ACC112 (cell line): Measurements from ENCODE around the gene GNG14.

Source experiments
- H2AFZ ChIP-seq: fragments of 200-600 bp; sonication (generic); one replicate; pipeline ENCODE4 v1.6.0; 2017; ENCODE audit warnings: antibody characterized with exemption, low read length; ENCODE audit not compliant: unreplicated experiment
- H3K27ac ChIP-seq: fragments of 200-600 bp; sonication (generic); 2 replicates; pipeline ENCODE4 v1.5.1; 2014; ENCODE audit warnings: low read depth, mild to moderate bottlenecking, antibody characterized with exemption, low read length, moderate library complexity
- H3K27me3 ChIP-seq: fragments of 200-600 bp; sonication (generic); 2 replicates; pipeline ENCODE4 v1.6.1; 2014; ENCODE audit warnings: mild to moderate bottlenecking, antibody characterized with exemption, low read length, moderate library complexity, mixed read lengths; ENCODE audit not compliant: insufficient read depth
- H3K36me3 ChIP-seq: fragments of 200-600 bp; sonication (generic); 2 replicates; pipeline ENCODE4 v1.6.1; 2016; ENCODE audit warnings: mild to moderate bottlenecking, antibody characterized with exemption, low read length, moderate library complexity, mixed read lengths; ENCODE audit not compliant: insufficient read depth
- H3K4me1 ChIP-seq: fragments of 200-600 bp; sonication (generic); one replicate; pipeline ENCODE4 v1.6.1; 2016; ENCODE audit warnings: low read length, mixed read lengths; ENCODE audit not compliant: insufficient read depth, unreplicated experiment, control insufficient read depth
- H3K4me3 ChIP-seq: fragments of 200-600 bp; sonication (generic); 2 replicates; pipeline ENCODE4 v1.5.1; 2014; ENCODE audit warnings: mild to moderate bottlenecking, low read depth, low read length
- H3K79me2 ChIP-seq: fragments of 200-600 bp; sonication (generic); one replicate; pipeline ENCODE4 v1.6.0; 2016; ENCODE audit warnings: low read length; ENCODE audit not compliant: control insufficient read depth, unreplicated experiment, insufficient read depth

Gene GNG14

DNA sequence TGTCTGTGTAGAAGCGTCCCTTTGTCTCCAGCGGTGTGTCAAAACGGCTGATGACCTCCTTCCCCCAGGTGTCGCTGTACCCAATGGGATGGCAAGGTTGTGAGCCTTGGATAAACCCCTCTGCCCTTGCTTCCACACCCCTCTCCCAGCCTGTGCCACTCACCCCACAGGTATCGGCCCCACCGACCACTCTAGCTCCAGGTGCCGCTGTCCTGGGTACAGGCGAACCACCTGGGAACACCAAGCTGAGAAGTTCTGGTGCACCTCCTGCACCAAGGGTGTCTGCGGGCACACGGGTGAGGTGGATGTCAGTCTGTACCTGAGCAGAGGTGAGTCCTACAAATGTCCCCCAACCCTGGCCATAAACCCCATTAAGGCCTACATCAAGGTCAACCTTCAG lies 37.9 kb upstream of the GNG14 start:
- H3K27ac ChIP-seq = no peak overlapping the region
- H3K79me2 ChIP-seq = no peaks in the 10 kb centered on the region
- no peaks in the 10 kb centered on the region for H3K36me3 ChIP-seq
- H3K27me3 ChIP-seq = no peaks in the 10 kb centered on the region
- H2AFZ ChIP-seq = no peak overlapping the region
- H3K4me1 ChIP-seq = no peaks in the 10 kb centered on the region
- no peak overlapping the region for H3K4me3 ChIP-seq

- Histone ChIP-seq H3K4me3 (no peak overlapping the region), H3K27ac (no peak overlapping the region), H3K79me2 (no peaks in the 10 kb centered on the region), H3K36me3 (peaks cover under 1% of the 10 kb centered on the region; the same call in 1 of the 2 replicates), H3K27me3 (no peaks in the 10 kb centered on the region), H2AFZ (no peak overlapping the region), H3K4me1 (no peaks in the 10 kb centered on the region)
These were observed 35.6 kb upstream of the GNG14 start for GRCh38 chr19:12652219-12652618.

DNA sequence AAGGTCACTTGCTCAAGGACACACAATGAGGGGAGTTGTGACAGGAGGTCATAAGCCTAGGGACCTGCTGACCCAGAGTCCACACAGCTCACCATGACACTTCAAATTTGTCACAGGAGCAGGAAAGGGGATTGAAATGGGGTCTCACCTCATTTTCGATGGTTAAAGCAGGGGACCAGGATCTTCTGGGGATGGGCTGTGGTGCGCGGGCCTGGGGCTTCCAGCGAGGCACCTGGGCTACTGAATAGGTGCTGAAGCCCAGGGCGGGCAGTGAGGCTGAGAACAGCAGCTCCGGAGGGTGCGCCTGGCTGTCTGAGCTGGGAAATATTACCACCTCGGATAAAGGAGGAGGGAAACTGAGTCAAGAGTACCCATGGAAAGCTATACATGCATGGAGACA lies 32.3 kb upstream of the GNG14 start:
- no peak overlapping the region for H3K27ac ChIP-seq
- H3K36me3 ChIP-seq = peaks cover 2% of the 10 kb centered on the region; the same call in 1 of the 2 replicates
- H2AFZ ChIP-seq = no peak overlapping the region
- H3K4me3 ChIP-seq = no peak overlapping the region
- no peaks in the 10 kb centered on the region for H3K4me1 ChIP-seq
- H3K79me2 ChIP-seq = no peaks in the 10 kb centered on the region
- no peaks in the 10 kb centered on the region for H3K27me3 ChIP-seq

DNA sequence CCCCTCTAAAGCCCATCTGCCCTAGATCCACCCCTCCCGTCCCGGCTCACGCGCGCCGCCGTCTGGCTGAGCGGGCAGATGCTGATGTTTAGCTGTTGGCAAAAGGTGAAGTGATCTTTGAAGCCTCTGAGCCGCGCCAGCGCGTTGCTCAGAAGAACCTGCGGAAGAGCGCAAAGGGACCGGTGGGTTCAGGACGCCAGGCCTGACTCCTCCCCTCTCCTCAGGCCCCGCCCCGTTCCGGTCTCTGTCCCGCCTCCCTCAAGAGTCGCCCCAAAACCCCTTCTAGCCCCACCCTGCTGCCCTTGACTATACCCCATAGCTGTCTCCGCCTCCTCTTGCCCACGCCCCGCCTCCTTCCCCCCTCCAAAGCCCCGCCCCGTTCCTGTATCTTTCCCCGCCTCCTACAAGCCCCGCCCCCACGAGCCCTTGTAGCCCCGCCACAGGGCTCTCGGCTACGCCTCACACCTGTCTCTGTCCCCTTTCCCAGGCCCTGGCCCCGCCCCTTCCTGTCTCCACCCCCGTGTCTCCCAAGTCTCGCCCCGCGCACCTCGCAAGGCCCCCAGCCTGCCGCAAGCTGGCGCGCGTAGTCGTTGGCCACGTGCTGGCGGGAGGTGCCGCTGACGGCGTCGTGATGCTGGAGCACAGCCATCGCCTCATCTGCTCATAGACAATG lies 30.8 kb upstream of the GNG14 start:
- Histone ChIP-seq H2AFZ (no peak overlapping the region), H3K79me2 (no peaks in the 10 kb centered on the region), H3K27ac (no peak overlapping the region), H3K36me3 (peaks cover 2% of the 10 kb centered on the region; the same call in 1 of the 2 replicates), H3K4me1 (no peaks in the 10 kb centered on the region), H3K27me3 (no peaks in the 10 kb centered on the region), H3K4me3 (no peak overlapping the region)

- Histone ChIP-seq H3K36me3 (peaks cover 2% of the 10 kb centered on the region; the same call in 1 of the 2 replicates), H2AFZ (no peak overlapping the region), H3K27me3 (no peaks in the 10 kb centered on the region), H3K4me3 (no peak overlapping the region), H3K27ac (no peak overlapping the region), H3K4me1 (no peaks in the 10 kb centered on the region), H3K79me2 (no peaks in the 10 kb centered on the region)
These were observed 29.8 kb upstream of the GNG14 start for GRCh38 chr19:12657966-12658365.

DNA sequence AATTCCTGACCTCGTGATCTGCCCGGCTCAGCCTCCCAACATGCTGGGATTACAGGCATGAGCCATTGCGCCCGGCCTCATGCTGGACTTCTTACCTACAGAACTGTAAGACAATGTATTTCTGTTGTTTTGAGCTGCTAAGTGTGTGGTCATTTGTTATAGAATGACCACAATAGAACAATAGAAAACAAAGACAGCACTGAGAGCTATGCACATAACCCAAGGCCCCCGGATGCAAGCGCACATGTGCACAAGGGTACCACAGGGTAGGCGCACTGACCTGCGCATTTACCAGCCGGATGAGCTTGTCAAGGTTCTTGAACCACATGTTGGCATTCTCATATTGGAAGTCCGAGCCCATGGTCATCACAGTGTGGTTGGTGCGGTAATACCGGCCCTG lies 26.8 kb upstream of the GNG14 start:
- H3K27me3 ChIP-seq = no peaks in the 10 kb centered on the region
- H2AFZ ChIP-seq = no peak overlapping the region
- no peak overlapping the region for H3K4me3 ChIP-seq
- peaks cover 4% of the 10 kb centered on the region for H3K4me1 ChIP-seq
- no peaks in the 10 kb centered on the region for H3K79me2 ChIP-seq
- H3K27ac ChIP-seq = no peak overlapping the region
- peaks cover 2% of the 10 kb centered on the region; the same call in 1 of the 2 replicates for H3K36me3 ChIP-seq

DNA sequence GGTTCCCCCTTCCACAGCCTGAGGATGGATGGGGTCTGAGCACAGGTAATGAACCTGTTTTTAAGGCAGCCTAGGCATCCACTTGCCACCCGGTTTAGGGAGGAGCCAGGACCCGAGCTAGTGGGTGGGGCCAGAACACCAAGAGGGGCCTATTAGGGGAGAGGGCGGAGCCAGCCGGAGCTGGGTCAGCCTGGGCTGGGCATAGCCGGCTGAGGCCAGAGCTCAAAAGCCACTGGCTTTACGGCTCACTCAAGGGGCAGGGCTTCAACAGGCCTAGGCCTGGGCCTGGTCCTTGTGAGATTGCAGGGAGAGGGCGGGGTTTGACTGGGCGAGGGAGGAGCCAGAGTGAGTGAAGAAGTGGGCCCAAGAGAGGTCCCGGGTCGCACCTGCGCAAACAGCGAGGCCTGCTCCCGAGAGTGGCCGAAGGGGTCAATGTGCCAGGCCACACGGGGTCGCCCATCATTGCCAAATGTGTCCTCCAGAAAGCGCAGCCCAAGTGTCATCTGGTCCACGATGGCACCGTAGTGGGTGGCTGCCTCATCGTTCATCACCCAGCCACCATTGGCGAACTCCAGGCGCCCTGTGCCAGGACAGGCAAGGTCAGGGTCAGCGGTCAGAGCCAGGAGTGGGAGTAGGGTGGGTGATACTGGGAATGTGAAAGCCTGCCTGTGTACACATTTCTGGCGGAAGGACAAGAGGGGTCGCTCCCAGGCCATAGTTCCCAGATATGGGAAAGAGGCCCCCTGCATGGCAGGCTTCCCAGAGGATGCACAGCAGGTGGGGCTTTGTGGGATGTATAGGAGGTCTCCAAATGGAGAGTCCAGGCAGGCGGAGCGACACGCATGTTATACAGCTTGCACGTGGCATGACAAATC lies 23.2 kb upstream of the GNG14 start:
- peaks cover 17% of the 10 kb centered on the region for H3K4me1 ChIP-seq
- H3K79me2 ChIP-seq = peaks cover 14% of the 10 kb centered on the region
- H2AFZ ChIP-seq = no peak overlapping the region
- no peak overlapping the region for H3K4me3 ChIP-seq
- H3K27me3 ChIP-seq = no peaks in the 10 kb centered on the region
- no peaks in the 10 kb centered on the region for H3K36me3 ChIP-seq
- H3K27ac ChIP-seq = no peak overlapping the region

GRCh38 chr19:12665281-12665573 lies 22.6 kb upstream of the GNG14 start:
- peaks cover 19% of the 10 kb centered on the region for H3K79me2 ChIP-seq
- no peaks in the 10 kb centered on the region for H3K27me3 ChIP-seq
- peaks cover 18% of the 10 kb centered on the region for H3K4me1 ChIP-seq
- H3K4me3 ChIP-seq = no peak overlapping the region
- H3K27ac ChIP-seq = no peak overlapping the region
- H2AFZ ChIP-seq = no peak overlapping the region
- no peaks in the 10 kb centered on the region for H3K36me3 ChIP-seq

- peaks cover 22% of the 10 kb centered on the region for H3K79me2 ChIP-seq
- peaks cover 22% of the 10 kb centered on the region for H3K4me1 ChIP-seq
- no peak overlapping the region for H3K27ac ChIP-seq
- H3K4me3 ChIP-seq = peak overlapping the region; percentile 97
- H3K27me3 ChIP-seq = no peaks in the 10 kb centered on the region
- no peaks in the 10 kb centered on the region for H3K36me3 ChIP-seq
- H2AFZ ChIP-seq = no peak overlapping the region
These were observed 22.0 kb upstream of the GNG14 start for GRCh38 chr19:12665671-12666264.

DNA sequence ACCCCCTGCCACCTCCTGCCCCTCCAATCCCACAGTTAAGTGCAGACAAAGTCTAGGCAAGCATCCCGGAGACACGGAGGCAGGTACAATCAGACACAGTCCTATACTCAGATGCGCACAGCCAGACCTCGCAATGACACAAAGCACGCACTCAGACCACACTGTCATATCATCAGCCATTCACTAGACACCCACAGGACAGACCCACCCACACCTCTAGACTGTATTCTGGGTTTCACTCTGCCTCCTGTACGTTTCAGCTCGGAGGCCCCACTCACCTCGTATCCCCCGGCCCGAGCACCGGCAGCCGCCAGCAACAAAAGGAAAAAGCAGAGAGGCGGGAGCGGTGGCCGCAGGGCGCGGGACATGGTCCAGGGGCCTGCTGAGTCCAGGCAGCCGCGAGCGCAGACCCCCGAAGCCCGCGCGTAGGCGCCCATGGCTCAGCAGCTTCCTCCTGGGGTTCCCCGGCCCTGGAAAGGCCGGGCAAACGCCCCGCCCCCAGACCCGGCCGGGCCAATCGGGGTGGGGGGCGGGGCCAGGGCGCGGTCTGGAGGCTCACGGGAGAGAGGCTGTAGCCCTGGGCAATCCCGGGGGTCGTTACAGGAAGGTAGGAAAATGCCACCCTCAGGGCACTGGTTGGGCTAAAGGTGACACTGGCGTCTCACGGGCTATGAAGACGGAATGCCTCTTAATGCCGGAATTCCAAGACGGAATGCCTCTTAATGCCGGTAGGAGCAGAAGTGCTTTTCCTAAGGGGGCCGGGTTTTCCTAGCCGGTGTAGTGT lies 21.3 kb upstream of the GNG14 start, which contains the start of the genes MAN2B1 and WDR83:
TSS of gene MAN2B1 (minus strand) at position 478 of the 784 bp plus-strand sequence. CDS start at position 437, 41 bp downstream.
TSS of gene WDR83 (plus strand) at position 543 of the 784 bp plus-strand sequence. CDS start 2,984 bp downstream, outside the sequence.
- no peaks in the 10 kb centered on the region for H3K36me3 ChIP-seq
- peaks cover 22% of the 10 kb centered on the region for H3K79me2 ChIP-seq
- H3K4me1 ChIP-seq = peaks cover 22% of the 10 kb centered on the region
- H3K4me3 ChIP-seq = peak within 1 kb of the TSS; percentile 97
- H3K27ac ChIP-seq = peak within 1 kb of the TSS; percentile 19; the same call in 1 of the 2 replicates
- H2AFZ ChIP-seq = peak within 1 kb of the TSS; percentile 97
- H3K27me3 ChIP-seq = no peaks in the 10 kb centered on the region
